IPS-NIHi11 (cell line): ENCODE measurements around the gene TRAPPC5.

Experiments used
- DNase-seq: peaks from one replicate; pipeline ENCODE4 v3.0.0; 2012; ENCODE audit warnings: mixed read lengths, low spot score

TRAPPC5 gene

DNA sequence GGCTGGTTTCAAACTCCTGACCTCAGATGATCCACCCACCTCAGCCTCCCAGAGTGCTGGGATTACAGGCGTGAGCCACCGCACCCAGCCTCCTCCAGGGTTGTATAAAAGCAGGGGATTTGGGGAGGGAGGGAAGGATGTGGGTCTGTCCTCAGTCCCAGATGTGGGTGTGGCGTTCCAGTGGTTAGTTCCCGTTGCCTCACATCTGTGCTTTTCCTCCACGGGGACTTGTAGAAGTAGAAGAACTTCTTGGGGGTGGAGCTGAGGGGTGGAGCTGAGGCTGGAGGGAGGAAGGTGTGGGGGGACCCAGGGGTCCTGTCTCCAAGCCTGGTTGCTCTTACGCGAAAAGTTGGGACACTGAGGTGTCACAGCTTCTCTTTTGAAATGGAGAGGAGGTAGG lies 4.3 kb upstream of the TRAPPC5 start:
- no peak for DNase-seq

DNA sequence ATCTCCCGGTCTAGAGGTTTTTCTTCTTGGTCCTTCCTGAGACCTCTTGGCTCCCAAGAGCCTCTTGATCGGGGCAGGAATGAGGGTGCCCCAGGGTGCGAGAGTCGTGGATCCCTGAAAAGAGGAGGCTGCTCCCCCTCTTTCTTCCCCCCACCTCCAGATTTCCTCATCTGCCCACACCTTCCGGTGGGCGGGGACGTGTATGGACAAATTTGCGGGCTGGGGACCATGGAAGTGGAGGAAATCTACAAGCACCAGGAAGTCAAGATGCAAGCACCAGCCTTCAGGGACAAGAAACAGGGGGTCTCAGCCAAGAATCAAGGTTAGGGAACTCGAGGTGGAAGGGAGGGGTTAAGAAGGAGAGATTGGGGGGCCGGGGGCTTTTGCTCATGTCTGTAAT lies 3.8 kb upstream of the TRAPPC5 start, which contains the start of gene MCEMP1:
Gene MCEMP1, plus strand, starts transcription at position 237 of the 400 bp plus-strand sequence. Its CDS starts 31 bp downstream, at position 268.
- no peak for DNase-seq

GRCh38 chr19:7677669-7678311 lies 2.8 kb upstream of the TRAPPC5 start:
- DNase-seq = no peak

GRCh38 chr19:7678971-7679751 lies 1.5 kb upstream of the TRAPPC5 start:
- DNase-seq = no peak

DNA sequence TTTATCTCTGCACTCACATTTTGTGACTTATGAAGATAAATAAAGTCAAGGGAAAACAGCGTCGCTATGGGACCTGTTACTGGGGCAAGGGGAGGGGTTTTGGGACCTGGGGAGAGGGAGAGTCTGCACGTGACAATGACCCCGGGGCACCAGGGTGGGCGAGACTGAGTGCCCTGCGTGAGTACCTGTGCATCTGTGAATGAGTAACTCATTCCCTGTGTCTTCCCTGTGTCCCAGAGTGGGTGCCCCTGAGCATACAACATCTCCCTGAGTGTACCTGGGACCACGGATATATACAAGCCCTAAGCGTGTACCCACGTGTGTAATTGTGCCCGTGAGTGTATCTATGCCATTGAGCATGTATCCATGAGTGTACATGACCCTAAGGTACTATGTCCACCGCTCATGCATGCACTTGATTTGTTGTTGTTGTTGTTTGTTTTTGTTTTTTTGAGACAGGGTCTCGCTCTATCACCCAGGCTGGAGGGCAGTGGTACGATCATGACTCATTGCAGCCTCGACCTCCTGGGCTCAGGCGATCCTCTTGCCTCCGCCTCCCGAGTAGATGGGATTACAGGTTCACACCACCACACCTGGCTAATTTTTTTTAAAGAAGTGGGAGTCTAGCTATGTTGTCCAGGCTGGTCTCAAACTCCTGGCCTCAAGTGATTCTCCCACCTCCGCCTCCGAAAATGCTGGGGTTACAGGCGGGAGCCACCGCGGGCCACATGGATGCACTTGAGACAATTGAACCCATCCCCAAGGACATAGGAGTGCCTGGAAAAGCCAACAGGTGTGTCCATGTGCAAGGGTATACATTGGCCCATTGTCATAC lies 645 bp upstream of the TRAPPC5 start:
- no peak for DNase-seq

GRCh38 chr19:7681340-7682174 lies 924 bp downstream of the TRAPPC5 start:
- DNase-seq = peak; percentile 89

- DNase-seq = peak; percentile 49
These were observed 1.7 kb downstream of the TRAPPC5 start for GRCh38 chr19:7682175-7682855.

GRCh38 chr19:7685546-7686445 lies 5.2 kb downstream of the TRAPPC5 start:
- peak; percentile 42 for DNase-seq

GRCh38 chr19:7687177-7687576 lies 6.5 kb downstream of the TRAPPC5 start:
- DNase-seq = no peak

GRCh38 chr19:7689165-7689564 lies 8.5 kb downstream of the TRAPPC5 start:
- DNase-seq = no peak

DNA sequence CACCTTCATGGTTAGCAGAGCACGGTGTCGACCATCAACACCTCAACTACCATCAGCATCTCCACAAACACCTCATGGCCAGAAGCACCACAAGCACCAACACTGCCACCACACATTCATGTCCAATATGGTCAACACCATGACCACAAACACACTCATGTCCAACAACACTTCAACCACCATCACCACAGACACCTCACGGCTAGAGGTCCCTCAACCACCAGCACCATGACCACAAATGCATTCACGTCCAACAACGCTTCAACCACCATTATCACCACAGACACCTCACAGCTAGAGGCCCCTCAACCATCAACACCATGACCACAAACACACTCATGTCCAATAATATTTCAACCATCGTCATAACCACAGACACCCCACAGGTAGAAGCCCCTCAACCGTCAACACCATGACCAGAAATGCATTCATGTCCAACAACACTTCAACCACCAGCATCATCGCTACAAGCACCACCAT lies 10.2 kb downstream of the TRAPPC5 start:
- no peak for DNase-seq

DNA sequence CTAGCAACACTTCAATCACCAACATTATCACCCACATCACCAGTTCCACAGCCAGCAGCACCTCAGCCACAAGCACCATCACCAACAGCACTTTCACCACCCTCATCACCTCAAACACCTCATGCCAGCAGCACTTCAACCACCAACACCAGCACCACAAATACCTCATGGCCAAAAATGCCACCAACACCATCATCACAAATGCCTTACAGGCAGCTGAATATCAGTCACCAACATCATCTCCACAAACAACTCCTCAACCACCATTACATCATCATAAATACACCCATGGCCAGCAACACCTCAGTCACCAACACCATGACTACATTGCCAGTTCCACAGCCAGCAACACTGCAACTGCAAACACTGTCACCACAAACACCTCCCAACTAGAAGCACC lies 10.9 kb downstream of the TRAPPC5 start:
- DNase-seq = no peak

- no peak for DNase-seq
These were observed 11.9 kb downstream of the TRAPPC5 start for GRCh38 chr19:7692417-7693088.

GRCh38 chr19:7694499-7694898 lies 13.9 kb downstream of the TRAPPC5 start:
- no peak for DNase-seq

DNA sequence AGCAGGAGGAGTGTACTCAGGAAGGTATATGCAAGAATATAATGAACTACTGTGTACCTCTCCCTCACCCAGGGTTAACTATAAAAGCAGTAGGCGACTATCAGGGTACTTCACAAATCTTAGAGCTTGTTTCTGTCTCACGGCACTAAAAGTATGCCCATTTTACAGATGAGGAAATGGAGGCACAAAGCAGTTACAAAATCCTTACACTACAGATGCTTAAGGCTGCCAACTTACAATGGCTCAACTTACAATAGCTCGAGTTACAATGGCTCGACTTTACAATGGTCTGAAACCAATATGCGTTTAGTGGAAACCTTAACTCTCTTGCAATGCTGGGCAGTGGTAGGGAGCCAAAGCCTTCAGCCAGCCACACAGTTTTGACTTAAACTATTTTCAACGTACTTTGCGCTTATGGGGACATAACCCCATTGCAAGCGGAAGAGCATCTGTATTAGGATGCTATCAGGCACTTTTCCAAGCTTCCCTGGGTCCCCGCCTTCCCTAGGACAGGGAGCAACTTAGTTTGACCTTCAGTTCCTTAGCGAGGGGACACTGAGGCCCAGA lies 17.2 kb downstream of the TRAPPC5 start:
- no peak for DNase-seq

- no peak for DNase-seq
These were observed 17.9 kb downstream of the TRAPPC5 start for GRCh38 chr19:7698583-7698982.

DNA sequence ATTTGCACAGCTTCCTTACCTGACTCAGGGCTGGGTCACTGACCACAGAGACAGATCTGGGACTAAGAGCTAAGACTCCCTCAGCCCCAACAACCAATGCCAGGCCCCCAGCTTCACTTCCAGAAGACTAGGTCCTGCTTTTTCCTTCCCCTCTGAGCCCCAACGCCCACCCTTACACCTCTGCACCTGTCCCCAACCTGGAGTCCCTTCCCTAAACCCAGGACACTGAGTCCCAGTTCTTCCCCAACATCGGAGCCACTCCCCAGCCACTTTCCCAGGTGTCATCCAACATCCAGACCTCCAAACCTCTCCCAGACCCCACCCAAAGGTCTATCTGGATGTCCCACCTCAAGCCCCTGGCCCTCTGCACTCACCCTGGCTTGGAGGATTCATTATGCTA lies 18.4 kb downstream of the TRAPPC5 start:
- no peak for DNase-seq

- DNase-seq = no peak
These were observed 19.1 kb downstream of the TRAPPC5 start for GRCh38 chr19:7699417-7700401.
